Measurements from ENCODE around the gene ZDHHC9.

GRCh38 chrX:129795584-129795983, 48.1 kb downstream of the ZDHHC9 start:
- TF ChIP-seq CTCF (IDR thresholded peaks at IDR 0.05) (no peak), POLR2A (IDR thresholded peaks at IDR 0.05) (no peak)
